GM23338 (cell line): ENCODE data around the gene GLS. TPM values are rescaled to one million over a fixed set of nuclear protein-coding genes. Genes with fewer than 3 reads are reported as not detected.
A peak's percentile ranks its signal among the peaks of the same experiment; 100 is the strongest.

Source experiments
- ATAC-seq: fragments of 200-7000 bp; cut with Tn5 transposase; 3 replicates; pipeline ENCODE4 v1.9.1; 2020
- DNase-seq: peaks from one replicate; pipeline ENCODE4 v3.0.0-alpha.2; 2015; ENCODE audit warnings: low spot score
- H2AFZ ChIP-seq: fragments of 200-600 bp; sonication (generic); 2 replicates; pipeline ENCODE4 v1.8.0; 2016; ENCODE audit warnings: antibody characterized with exemption, mild to moderate bottlenecking, moderate library complexity
- H3F3A ChIP-seq: fragments of 200-600 bp; sonication (generic); replicated peaks from 2 replicates; pipeline ENCODE4 v1.8.0; 2017; ENCODE audit warnings: antibody characterized with exemption, mixed run types, low read depth
- H3K27ac ChIP-seq: fragments of 200-600 bp; sonication (generic); 2 replicates; pipeline ENCODE4 v1.6.1; 2016; ENCODE audit warnings: low read depth
- H3K27me3 ChIP-seq: fragments of 200-600 bp; sonication (generic); 2 replicates; pipeline ENCODE4 v1.8.0; 2016; ENCODE audit warnings: mild to moderate bottlenecking, mixed run types, moderate library complexity; ENCODE audit not compliant: insufficient read depth
- H3K36me3 ChIP-seq: fragments of 200-600 bp; sonication (generic); 2 replicates; pipeline ENCODE4 v1.8.0; 2016; ENCODE audit warnings: mild to moderate bottlenecking; ENCODE audit not compliant: insufficient read depth
- H3K4me1 ChIP-seq: fragments of 200-600 bp; sonication (generic); 2 replicates; pipeline ENCODE4 v1.8.0; 2016; ENCODE audit warnings: mild to moderate bottlenecking, moderate library complexity; ENCODE audit not compliant: insufficient read depth
- H3K4me2 ChIP-seq: fragments of 200-600 bp; sonication (generic); 2 replicates; pipeline ENCODE4 v1.7.1; 2017; ENCODE audit warnings: mixed run types
- H3K4me3 ChIP-seq: fragments of 200-600 bp; sonication (generic); 2 replicates; pipeline ENCODE4 v1.6.1; 2016; ENCODE audit warnings: mixed run types
- H3K79me2 ChIP-seq: fragments of 200-600 bp; sonication (generic); replicated peaks from 2 replicates; pipeline ENCODE4 v1.8.0; 2017; ENCODE audit warnings: mild to moderate bottlenecking; ENCODE audit not compliant: insufficient read depth
- H3K9me2 ChIP-seq: fragments of 200-600 bp; sonication (generic); 2 replicates; pipeline ENCODE4 v1.8.0; 2017; ENCODE audit not compliant: insufficient read depth
- H4K20me1 ChIP-seq: fragments of 200-600 bp; sonication (generic); replicated peaks from 2 replicates; pipeline ENCODE4 v1.8.0; 2017; ENCODE audit warnings: mild to moderate bottlenecking; ENCODE audit not compliant: insufficient read depth
- H3K27ac Mint-ChIP-seq: 2 replicates; pipeline ENCODE4 v1.8.0; 2020; ENCODE audit warnings: inconsistent platforms, mild to moderate bottlenecking, moderate library complexity, mixed read lengths
- H3K27me3 Mint-ChIP-seq: 3 replicates; pipeline ENCODE4 v1.8.0; 2022; ENCODE audit warnings: low read depth, mild to moderate bottlenecking, moderate library complexity, mixed read lengths, inconsistent platforms; ENCODE audit not compliant: insufficient read depth, poor library complexity
- H3K36me3 Mint-ChIP-seq: 3 replicates; pipeline ENCODE4 v1.8.0; 2021; ENCODE audit warnings: low read depth, mild to moderate bottlenecking, inconsistent platforms, moderate library complexity, mixed read lengths
- H3K4me1 Mint-ChIP-seq: 3 replicates; pipeline ENCODE4 v1.8.0; 2020; ENCODE audit warnings: mild to moderate bottlenecking, inconsistent platforms, mixed read lengths
- H3K4me3 Mint-ChIP-seq: 3 replicates; pipeline ENCODE4 v1.8.0; 2021; ENCODE audit warnings: moderate library complexity, mild to moderate bottlenecking, inconsistent platforms, mixed read lengths
- H3K9me3 Mint-ChIP-seq: 3 replicates; pipeline ENCODE4 v1.8.0; 2020; ENCODE audit warnings: moderate library complexity, mild to moderate bottlenecking, inconsistent platforms, mixed read lengths
- CREB1 ChIP-seq: fragments of 250-450 bp; sonication (Bioruptor Pico); IDR thresholded peaks from 2 replicates; pipeline ENCODE4 v1.5.0; 2020; ENCODE audit warnings: low read depth, mild to moderate bottlenecking, moderate library complexity
- ETS1 ChIP-seq: IDR thresholded peaks from 2 replicates; pipeline ENCODE4 v1.6.1; 2016; ENCODE audit warnings: antibody characterized with exemption
- POLR2AphosphoS5 ChIP-seq: IDR thresholded peaks from 2 replicates; pipeline ENCODE4 v1.6.1; 2016; ENCODE audit warnings: antibody characterized with exemption, low read depth
- ZNF462 ChIP-seq: fragments of 250-450 bp; sonication (Bioruptor Pico); IDR thresholded peaks from 2 replicates; pipeline ENCODE4 v1.5.0; 2020; ENCODE audit warnings: mild to moderate bottlenecking, moderate library complexity
- long read RNA-seq: library from polyadenylated mRNA; unstranded; transcript quantifications from one replicate; pipeline ENCODE4 v2.0.0, GENCODE V29; 2020; ENCODE audit not compliant: unreplicated experiment
- polyA plus RNA-seq: library from polyadenylated mRNA; unstranded; fragments of >200 nt; fragmentation: Nextera tagmentation; extraction: Ambion mirVana; gene quantifications from 2 replicates; pipeline ENCODE4 v1.2.1, GENCODE V29; 2016
- total RNA-seq: library from RNA; depleted of rRNA; stranded (reverse); fragments of >200 nt; shearing (Covaris generic); gene quantifications from 2 replicates; pipeline ENCODE4 v1.2.3, GENCODE V29; 2014; rRNA removed

The GLS gene
- total RNA-seq (133 and 172 TPM in 2 replicates), polyA plus RNA-seq (38.1 and 43.2 TPM in 2 replicates)
- long read RNA-seq, partial matches to known transcripts = 0 of 1 reads
- long read RNA-seq, other reads (novel, unspliced or antisense) = 1 of 1 reads

- no peak within 1 kb of the TSS for H3K27ac ChIP-seq
- peaks cover 37% of the 10 kb centered on the region for H3K79me2 ChIP-seq
- no peaks in the 10 kb centered on the region for H3K27me3 ChIP-seq
Observed at GRCh38 chr2:190880378-190881083, at the start of gene GLS. Gene GLS, plus strand, starts transcription at chr2:190880821. Its CDS starts 264 bp downstream, at chr2:190881085.

More at GRCh38 chr2:190880378-190881083, at the start of gene GLS:
- ATAC-seq (peak; percentile 87), DNase-seq (peak; percentile 99)
- H3K36me3 ChIP-seq = no peaks in the 10 kb centered on the region
- H4K20me1 ChIP-seq = peaks cover 6% of the 10 kb centered on the region; the same call in 1 of the 2 replicates
- H3K9me3 Mint-ChIP-seq = no peaks in the 10 kb centered on the region
- peak within 1 kb of the TSS; percentile 86 for H3K4me2 ChIP-seq
- H3K27me3 Mint-ChIP-seq = peaks cover 3% of the 10 kb centered on the region
- peak within 1 kb of the TSS; percentile 78 for H2AFZ ChIP-seq
- peaks cover 26% of the 10 kb centered on the region for H3K36me3 Mint-ChIP-seq
- TF ChIP-seq ETS1 (0 out of 2 replicates have a peak, but pooled peaks have one; percentile 0), POLR2AphosphoS5 (peak; percentile 100), CREB1 (CRISPR knock-in tag) (peak; percentile 64), ZNF462 (CRISPR knock-in tag) (no peak)
- peaks cover 31% of the 10 kb centered on the region for H3K4me1 ChIP-seq
- H3K9me2 ChIP-seq = no peaks in the 10 kb centered on the region
- H3K4me3 Mint-ChIP-seq = peak within 1 kb of the TSS; percentile 92
- peak within 1 kb of the TSS; percentile 76 for H3K4me3 ChIP-seq
- H3K27ac Mint-ChIP-seq = peak within 1 kb of the TSS; percentile 75
- H3F3A ChIP-seq = no peaks in the 10 kb centered on the region
- H3K4me1 Mint-ChIP-seq = peaks cover 28% of the 10 kb centered on the region
